GM19468 (cell line): ENCODE measurements around the gene REPS2.

ENCODE experiments used
- ATAC-seq: cut with Tn5 transposase; IDR thresholded peaks from one replicate; pipeline ENCODE4 v1.9.1; 2021; ENCODE audit warnings: mild to moderate bottlenecking, moderate library complexity, moderate number of reproducible peaks; ENCODE audit not compliant: unreplicated experiment; ENCODE audit errors: extremely low read depth

Gene REPS2

DNA sequence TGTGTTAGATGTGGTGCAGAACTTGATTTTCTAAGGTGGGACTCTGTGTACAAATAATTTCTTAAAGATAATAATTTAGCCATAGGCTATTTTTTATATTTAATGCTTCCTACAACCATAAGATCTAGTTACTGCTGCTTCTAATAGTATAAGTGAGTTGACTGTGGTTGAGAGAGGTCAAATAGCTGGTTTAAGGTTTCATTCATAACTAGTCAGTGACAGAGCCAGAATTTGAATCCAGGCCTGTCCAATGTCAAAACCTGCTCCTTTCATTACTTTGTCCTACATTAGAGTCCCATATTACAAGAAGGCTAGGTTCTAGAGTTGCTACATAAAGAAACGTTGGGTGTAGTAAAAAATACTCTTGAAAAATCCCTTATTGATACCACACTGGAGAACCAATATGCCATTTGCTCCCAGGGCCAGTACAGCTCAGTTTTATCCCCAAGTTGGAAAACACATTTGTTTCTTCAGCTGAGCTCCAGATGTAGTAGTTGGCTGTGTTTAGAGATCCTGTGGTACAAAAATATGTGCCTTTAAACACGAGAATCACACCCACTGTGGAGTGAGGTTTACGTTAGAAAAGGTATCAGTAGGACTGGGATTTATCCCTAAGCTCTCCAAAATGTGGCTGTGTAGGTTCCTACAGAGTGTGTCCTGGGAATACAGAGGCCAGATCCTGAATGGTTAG lies 84.3 kb downstream of the REPS2 start:
- no peak for ATAC-seq

DNA sequence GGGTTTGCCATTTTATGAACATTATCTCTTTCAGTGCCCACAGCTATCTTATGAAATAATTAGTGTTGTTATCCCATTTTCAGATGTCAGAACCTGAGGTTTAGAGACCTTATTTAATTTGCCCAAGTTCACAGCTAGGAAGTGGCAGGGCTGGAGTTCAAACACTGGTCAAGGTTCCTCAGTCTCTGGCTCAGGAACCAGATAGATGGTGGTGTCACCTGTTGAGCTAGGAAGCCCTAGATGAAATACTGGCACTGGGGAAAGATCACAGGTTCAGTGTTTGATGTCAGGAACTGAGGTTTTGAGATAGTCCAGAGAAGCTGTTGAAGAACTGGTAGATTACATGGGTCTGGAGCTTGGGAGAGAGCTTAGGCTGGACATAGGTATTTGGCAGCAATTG lies 85.4 kb downstream of the REPS2 start:
- no peak for ATAC-seq

GRCh38 chrX:17032351-17032750 lies 85.9 kb downstream of the REPS2 start:
- no peak for ATAC-seq

- ATAC-seq, result no peak
Measured at GRCh38 chrX:17033225-17033624, 86.8 kb downstream of the REPS2 start.

- no peak for ATAC-seq
Measured at GRCh38 chrX:17035111-17035510, 88.7 kb downstream of the REPS2 start.

DNA sequence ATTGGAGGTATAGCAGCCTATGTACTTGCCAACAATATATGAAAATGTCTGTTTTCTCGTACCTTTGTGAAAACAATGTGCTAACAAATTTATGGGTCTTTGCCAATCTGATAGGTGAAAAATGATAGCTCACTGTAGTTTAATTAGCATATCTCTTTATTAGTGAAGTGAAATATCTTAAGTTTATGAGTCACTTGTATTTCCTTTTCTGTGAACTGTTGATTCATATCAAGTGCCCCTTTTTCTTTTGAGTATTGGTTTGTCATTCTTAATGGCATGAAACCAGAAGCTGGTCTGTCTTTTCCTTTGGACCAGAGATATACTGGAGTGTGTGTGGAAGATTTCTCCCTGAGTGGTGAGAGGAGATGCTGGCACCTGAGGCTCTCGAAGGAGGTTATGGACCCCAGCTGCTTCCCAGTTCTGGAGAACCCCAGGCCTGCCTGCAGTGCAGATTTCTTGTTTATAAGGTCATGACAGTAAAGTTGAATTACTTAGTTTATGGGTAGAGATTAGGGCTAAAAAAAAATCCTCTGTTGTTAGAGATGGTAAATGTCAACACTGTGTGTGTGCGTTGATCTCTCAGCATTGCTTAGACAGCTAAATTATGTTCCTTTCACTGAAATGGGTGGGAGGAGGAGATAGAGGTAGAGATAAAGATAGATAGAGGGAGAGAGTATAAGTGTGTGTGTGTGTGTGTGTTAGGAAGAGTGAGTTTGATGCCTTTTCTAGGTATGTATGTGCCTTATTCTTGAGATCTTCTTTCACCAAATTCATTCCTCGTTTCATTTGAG lies 89.9 kb downstream of the REPS2 start:
- ATAC-seq, result no peak

DNA sequence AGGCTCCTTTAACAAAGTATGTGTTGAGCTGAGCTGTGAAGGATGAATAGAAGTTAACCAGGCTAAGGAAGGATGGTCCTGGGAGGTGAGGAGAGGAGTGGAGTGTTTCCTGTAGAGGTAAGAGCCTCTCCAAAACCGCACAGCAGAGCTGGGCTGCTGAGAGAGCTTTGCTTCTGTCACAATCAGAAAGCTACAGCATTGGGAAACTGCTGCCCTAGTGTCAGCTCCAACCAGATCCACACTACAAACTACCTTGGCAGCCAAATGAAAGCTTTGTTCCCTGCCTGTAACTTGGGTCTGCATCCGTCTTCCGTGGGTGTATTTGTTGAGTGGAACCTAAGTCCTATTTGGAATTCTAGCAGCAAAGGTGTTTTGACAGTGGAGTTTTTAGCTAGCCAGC lies 91.8 kb downstream of the REPS2 start:
- no peak for ATAC-seq

- no peak for ATAC-seq
Measured at GRCh38 chrX:17038681-17039161, 92.3 kb downstream of the REPS2 start.

GRCh38 chrX:17039826-17040225 lies 93.4 kb downstream of the REPS2 start:
- no peak for ATAC-seq

- no peak for ATAC-seq
Measured at GRCh38 chrX:17040711-17041110, 94.3 kb downstream of the REPS2 start.

GRCh38 chrX:17042037-17042436 lies 95.6 kb downstream of the REPS2 start:
- no peak for ATAC-seq

DNA sequence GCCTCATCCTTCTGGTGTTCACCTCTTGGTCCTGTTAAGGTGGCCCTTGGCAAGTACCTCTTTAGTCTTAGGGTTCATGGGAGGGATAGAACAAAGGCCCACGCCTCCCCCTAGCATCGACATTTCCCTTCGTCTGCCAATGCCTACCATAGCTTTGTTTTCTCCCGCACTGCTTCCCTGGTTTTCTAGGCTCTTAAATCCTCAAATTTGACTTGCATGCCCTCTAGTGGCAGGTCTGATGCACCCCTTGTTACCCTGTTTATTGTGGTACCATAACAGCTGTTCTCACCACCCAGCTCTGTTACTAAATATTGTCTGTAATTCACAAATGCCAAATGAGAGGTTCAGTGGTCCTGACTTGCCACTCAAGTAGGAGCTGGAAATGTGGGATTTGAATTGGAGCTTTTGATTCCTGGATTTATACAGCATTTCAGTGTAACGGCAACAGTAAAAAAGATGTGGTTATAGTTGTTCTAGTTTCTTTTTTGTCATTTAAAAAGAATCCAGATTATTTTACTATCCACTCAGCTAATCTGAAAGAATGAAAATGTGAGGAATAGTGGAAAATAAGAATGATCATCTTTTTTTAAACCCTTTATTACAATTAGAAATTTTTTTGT lies 100.1 kb downstream of the REPS2 start:
- ATAC-seq, result no peak

- no peak for ATAC-seq
Measured at GRCh38 chrX:17047224-17047623, 100.8 kb downstream of the REPS2 start.

DNA sequence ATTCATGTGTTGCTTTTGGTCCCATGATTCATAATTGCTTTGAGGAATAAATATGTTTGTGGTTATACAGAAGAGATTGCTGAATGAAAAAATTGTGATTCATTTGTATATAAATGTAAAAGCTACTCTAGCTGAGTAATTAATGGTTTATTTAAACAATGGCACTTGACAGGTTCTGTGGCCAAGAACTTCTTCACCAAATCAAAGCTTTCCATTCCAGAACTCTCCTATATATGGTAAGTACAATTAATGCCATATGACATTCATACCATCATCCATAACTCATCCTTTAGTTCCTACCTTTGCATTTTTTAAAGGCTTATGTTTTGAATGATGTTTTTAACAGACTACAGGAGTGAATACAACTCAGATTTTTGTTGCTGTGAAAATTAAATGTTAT lies 105.8 kb downstream of the REPS2 start:
- no peak for ATAC-seq

DNA sequence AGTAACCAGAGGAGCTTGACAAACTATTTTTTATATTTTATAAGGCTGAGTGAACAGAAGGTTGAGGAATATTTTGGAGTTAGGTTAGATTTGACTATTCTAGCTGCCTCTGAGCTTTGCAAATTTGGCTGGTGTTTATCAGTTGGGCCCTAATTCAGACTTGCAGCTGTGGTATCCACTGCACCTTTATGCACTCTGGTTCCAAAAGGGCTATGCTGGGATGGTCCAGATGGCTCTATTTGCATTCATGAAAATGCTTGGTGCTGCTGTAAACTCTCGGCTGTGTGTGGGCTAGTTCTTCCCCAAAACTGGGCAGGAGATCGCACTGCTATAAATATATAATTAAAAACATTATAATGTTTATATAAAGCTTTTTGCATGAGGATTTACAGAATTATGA lies 106.3 kb downstream of the REPS2 start:
- ATAC-seq, result no peak

DNA sequence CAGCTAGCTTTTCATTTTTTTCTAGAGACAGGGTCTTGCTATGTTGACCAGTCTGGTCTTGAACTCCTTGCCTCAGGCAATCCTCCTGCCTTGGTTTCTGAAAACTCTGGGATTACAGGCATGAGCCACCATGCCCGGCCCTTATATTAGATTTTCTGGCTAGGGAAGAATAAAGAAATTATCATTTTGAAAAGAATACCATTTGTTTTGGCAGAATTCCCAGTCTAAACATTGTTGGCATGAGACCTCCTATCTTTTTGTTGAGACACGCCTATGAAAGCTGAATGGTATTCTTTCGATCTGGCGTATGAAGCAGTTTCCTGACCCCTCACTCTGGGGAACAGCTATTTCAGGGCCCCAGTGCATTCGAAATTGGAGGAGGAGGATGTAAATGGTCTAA lies 107.0 kb downstream of the REPS2 start:
- ATAC-seq, result no peak

DNA sequence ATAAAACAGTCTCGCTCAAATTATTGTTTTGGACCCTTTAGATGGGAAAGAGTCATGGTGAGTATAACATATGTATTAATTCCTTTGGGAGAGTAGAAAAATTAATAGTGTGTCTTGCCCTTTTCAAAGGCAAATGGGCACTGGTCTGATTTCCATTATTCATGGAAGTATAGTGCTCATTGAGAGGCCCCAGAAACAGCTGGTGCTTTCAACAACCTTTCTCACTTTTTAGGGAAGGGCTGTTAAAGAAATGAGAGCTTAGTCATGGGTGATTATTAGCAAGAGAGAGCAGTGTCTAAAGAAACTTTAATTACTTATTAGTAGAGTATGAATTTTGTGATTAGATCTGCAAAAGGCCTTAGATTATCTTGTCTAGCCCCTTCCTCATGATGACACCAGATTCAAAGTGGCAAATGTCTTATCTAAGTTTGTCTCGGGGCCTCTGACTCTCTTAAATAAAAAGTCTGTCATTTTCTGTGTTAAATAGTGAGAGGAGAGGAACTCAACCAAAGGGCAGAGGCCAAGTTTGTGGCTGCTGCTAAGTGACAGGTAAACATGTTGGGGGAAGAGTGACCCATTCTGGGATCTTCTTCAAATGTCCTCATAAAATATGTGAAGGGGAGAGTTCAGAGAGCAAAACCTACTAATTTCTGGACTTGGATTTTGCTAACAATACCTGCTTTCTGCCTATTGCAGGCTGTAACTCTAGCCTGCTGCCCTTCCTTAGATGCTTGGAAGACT lies 110.6 kb downstream of the REPS2 start:
- no peak for ATAC-seq

GRCh38 chrX:17062065-17062464 lies 115.6 kb downstream of the REPS2 start:
- ATAC-seq, result no peak

GRCh38 chrX:17065100-17065499 lies 118.6 kb downstream of the REPS2 start:
- no peak for ATAC-seq

DNA sequence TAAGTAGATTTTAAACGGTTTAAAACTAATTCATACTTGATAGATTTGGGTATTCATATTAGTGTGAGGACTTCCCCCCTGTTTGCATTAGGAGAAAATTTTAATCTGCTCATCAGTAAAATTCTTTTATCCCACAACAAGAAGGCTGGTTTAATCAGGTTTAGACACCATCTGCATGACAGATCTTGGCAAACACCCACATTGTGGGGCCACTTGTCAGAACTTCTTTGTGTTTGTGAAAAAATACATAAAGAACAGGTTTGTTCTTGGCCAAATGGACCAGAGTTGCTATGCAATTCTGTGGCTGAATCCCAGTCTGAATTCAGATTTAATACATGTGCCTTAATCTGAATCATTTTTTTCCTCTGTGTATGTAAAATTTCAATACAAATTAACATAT lies 121.1 kb downstream of the REPS2 start:
- no peak for ATAC-seq

DNA sequence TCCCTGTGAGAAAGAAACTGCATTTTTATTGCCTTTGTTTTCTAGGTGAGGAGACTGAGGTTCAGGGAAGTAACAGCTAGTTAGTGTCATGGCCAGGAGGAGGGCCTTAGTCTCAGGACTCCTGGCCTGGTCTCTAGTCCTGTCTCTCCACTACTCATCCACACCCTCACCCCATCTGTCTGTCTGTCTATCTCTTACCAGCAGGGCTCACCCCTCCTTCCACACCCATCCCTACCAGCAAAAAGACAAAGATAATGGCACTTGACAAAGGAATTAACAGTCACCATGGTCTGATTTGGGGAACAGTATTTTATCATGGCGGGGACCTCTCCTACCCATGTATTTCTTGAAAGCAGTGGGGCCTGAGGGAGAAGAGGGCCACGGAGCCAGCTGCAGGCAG lies 125.8 kb downstream of the REPS2 start:
- ATAC-seq, result no peak
